Stimulated activated CD4-positive, alpha-beta T cell treated with anti-CD3 and anti-CD28 coated beads, Interleukin-4, amount 100 ng/mL, for 24 hours (primary cell): ENCODE data around the gene EYA2.

ENCODE experiments used
- DNase-seq: peaks from one replicate; pipeline ENCODE4 v3.0.0-alpha.2; 2020

Gene EYA2

DNA sequence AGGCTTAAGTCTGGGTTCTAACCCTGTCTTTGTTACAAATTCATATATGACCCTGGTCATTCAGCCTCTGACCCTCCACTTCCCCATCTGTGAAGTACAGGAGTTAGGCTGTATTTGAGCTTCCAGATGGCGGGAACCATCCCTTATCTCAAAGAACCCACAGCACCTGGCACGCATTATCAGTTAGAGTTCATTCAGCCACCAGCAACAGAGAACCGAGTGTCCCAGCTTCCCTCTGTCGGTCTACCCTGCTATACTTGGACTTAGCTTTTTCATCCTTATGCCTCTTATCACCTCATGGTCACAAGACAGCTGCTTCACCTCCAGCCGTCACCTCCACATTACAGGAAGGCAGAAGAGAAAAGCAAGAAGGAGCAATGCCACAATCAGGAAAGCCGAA lies 147.8 kb downstream of the EYA2 start:
- no peak for DNase-seq

DNA sequence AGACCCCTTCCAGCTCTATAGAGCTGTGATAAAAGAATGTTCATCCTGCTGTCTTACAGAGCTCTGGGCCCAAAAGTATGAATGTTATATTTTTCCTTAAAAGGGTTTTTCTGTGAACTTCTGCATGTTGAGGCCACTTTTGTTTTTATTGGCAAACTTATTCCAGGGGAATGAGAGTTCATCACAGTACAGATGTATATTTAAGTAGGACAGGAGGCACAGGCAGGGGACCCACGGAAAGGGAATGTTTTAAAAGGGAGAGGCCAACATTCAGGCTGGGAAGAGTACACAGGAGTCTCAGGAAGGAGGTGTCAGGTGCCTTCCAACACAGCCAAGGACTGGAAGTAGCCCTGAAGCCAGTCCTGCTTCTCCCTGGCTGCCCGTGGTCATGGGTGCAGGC lies 148.4 kb downstream of the EYA2 start:
- no peak for DNase-seq

DNA sequence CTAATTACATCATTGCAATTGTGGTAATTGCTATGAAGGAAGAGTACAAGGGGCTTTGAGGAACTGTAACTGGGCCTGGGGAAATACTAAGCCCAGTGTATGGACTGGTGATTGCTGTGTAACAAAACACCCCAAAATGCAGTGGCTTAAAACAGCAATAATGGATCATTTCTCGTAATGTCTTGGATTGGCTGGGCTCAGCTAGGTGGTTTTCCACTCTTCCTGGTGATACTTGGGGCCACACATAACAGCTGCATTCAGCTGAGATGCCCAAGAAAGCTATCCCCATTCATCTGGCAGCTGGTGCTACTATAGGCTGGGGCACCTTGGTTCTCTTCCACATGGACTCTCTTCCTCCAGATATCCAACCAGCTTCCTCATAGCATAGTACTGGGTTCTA lies 150.3 kb downstream of the EYA2 start:
- DNase-seq, result no peak

DNA sequence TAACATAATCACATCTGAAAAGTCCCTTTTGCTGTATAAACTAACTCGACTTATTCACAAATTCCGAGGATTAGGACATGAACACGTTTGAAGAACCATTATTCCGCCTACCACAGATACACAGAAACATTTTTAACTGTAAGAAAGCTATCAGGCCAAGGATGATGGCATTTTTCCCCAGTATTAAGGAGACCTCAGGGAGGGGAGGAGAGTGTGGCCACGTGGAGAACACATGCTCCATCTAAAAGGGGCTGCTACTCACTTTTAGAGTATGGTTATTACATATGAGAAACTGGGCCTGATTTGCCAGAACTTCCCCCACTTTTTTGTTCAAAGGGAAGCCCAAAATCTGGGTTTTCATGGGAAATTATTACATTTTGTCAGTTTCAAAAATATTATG lies 153.4 kb downstream of the EYA2 start:
- DNase-seq, result no peak

DNA sequence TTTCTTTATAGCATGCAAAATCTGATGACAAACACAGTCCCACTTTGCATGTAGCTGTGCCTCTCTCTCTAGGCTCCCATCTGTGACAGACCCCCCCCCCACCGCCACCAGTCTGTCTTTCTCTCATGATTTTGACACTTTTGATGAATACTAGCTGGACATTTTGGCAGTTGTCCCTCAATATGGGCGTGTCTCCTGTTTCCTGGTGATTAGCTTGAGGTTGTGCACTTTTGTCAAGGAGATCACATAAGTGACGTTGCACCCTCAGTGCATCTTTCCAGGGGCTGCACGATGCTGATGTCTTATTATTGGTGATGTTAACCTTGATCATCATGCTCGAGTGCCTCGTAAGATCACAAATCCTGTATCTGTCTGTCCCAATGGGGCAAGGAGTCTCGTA lies 155.1 kb downstream of the EYA2 start:
- DNase-seq, result no peak

DNA sequence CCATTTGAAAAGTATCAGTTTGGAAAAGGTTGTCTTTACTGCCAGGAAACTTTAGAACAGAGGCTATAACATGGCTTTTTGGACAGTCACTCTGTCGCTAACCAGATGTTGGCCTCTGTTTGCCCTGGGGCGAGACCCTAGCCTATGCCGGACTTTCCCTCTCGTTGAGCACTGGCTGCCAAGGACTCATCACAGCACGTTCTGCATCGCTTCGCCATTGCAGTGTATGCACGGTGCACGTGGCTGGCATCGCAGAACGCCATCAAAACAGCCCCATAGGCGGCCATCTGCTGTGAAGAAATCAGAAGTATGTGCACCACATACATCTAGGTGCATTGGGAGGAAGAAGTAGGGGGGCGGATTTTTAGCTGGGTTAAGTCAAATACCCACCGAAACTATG lies 156.4 kb downstream of the EYA2 start:
- no peak for DNase-seq

DNA sequence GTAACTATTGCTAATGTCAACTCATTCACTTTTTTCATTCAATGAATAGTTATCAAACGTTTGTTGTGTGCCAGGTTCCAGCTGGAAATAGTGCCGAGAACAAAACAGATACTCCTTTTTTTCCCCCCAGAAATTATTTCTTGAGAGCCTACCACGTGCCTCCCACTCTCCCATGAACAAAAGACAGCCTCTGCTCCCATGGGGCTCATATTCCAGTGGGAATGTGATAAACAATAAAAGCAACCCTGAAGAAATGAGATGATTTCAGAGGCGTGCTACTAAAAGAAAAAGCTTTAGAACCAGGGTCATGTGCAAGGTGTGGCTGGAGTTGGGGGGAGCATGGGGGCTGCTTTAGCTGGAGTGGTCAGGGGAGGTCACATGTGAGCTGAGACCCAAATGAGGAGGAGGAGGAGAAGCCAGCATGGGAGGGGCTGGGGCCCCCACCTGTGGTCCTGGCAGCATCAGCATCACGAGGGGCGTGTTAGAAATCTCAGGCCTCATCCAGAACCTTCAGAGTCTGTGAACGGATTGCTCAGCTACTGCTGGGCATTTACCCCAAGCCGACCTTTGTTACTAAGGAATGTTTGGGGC lies 157.4 kb downstream of the EYA2 start:
- DNase-seq, result no peak

DNA sequence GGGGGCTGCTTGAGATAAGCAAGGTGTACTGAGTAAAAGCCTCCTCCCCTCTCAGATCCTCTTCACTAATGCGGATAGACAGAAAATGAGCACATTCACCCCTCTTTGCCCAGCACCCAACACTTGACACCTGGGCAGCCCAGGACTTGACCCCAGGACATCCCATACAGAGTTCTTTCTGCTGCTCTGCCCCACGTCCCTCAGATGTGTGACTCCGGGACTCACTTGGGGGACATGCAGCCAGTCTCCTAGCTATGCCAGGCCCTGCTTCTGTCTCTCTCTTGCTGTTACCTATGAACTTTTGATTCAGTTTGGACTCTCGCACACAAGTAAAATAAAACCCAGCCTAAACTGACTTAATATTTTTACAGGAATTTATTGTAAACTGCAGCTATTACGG lies 159.9 kb downstream of the EYA2 start:
- no peak for DNase-seq

DNA sequence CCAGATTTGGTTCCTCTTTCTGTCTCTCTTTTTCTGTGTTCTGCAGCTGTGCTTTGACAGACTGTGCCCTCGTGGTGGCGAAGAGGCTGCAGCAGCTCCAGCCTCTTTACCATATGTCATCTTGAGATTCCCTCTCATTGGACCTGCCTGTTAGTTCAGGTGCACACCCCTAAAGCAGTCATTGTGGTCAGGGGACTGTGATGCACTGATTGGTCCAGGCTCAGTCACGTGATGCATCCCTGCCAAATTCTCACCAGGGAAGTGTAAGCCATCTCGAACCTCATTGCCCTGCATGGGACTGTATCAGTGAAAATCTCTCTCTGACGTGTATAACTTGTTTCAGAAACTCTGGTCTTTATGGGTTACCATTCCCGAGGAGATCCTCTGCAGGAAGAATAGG lies 160.3 kb downstream of the EYA2 start:
- no peak for DNase-seq

DNA sequence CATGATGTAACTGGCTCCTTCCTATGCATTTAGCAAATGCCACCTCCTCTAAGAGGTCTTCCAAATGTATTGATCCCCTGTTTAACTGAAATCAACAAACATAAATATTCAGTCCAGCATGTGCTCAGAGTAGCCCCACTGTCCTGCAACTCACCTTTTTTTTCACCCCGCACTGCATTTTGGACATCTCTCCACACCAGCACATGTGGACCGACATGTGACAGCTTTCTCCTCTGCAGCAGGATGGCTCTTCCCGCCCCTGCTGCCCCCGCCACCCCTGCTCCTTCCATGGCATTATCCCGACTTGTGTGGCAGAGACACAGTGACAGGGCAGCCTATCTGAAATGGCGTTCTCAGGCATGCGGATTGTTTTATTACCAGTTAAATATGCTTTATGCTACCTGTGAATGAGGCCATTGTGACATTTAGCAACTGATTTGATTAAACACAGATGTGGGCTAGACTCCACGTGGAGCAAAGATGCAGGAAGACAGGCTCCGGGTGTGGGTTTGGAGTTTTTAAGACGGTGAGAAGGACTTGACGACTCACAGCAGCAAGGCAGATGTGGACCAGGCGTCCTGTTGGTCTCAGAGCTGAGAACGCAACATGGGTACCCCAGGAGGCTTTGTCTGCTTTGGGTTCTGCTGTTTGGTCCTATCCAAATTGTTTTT lies 161.2 kb downstream of the EYA2 start:
- no peak for DNase-seq

DNA sequence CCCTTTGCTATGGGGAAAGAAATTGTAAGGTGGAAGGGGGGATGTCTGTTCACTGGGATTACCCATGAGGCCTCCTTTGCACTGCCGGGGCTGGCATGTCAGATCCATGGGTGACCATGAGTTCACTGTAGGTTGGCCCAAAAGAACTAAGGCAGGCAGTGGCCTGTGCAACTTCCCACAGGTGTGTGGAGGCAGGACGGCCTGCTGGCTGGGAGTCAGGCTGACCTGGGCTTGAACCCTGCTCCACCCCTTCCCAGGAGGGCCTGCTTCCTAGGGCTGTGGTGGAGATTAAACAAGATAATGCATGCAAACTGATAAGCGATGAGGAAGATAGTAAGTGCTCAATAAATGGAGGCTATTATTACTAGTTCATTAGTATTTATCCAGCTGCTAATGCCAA lies 163.0 kb downstream of the EYA2 start:
- no peak for DNase-seq

DNA sequence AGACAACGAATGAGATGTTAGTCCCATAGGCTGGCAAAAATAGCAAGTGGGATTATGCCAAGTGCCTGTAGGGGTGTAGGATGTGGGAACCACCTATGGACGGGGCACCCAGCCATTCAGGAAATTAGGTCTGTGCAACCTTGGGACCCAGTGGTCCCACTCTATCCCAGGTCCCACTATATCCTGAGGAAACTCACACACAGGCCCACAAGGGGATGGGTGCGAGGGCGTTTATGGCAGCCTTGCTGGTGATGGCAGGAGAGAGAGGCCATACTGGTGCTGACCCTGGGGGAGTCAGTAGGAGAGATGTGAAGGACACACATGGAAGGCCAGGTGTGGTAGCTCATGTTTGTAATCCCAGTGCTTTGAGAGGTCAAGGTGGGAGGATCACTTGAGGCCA lies 163.6 kb downstream of the EYA2 start:
- no peak for DNase-seq

DNA sequence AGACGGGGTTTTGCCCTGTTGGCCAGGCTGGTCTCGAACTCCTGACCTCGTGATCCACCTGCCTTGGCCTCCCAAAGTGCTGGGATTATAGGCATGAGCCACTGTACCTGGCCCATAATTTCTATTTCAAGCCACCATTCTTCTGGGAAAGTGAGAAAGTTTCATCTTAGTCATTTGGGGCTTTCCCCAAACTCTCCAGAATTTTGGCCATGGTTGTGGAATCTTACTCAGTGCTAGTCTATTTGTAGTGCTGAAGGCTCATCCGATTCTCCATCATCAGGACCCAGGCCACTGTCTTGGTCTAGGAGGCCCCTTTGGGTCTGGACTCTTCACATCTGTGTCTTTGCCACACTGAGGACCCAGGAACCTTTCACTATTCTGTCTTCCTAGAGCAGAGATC lies 164.9 kb downstream of the EYA2 start:
- DNase-seq, result no peak

DNA sequence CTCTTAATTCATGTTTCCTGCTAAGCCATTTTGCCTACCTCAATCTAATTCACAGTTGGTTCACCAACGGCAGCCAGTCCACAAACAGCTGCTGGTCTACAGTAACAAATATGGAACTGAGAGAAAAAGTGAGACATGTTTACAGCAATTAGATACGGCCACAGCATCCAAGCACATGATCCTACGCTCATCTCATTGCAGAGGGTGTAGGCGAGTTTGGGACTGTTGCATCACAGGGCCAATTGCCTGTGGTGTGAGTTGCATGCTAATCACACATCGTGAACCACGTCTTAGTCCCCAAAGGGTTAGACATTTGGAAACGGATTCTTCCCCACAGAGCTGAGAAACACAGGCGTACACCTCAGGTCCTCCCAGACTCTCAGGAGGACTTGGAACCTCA lies 166.9 kb downstream of the EYA2 start:
- no peak for DNase-seq

DNA sequence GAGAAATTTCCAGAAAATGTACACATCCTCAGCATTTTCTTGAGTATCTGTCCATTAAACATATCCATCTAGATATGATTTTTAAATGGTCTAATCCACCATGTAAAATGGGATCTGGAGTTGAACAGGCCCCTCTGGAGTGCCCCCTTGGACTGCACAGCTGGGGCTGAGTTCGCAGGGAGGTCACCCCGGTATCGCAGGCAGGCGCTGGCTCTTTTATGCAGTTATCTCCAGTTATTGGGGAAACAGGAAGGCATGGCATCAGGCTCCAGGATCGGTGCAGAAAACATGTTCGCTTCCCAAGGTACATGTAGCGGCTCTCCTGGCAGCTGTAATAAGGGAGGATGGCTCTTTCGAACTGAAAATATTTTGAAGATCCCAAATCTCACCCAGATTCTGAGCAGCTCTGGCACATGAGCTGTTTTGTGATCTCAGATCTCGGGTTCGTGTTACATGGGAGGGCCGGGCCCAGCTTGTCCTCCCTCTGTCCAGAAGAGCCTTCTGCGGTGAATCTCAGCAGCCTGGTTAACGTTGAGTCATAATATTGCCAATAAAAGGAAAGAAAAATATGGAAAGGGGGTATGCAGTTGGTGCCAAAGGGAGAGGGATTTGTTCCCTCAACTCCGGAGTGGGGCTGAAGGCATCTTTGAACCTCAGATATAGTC lies 167.7 kb downstream of the EYA2 start:
- no peak for DNase-seq

DNA sequence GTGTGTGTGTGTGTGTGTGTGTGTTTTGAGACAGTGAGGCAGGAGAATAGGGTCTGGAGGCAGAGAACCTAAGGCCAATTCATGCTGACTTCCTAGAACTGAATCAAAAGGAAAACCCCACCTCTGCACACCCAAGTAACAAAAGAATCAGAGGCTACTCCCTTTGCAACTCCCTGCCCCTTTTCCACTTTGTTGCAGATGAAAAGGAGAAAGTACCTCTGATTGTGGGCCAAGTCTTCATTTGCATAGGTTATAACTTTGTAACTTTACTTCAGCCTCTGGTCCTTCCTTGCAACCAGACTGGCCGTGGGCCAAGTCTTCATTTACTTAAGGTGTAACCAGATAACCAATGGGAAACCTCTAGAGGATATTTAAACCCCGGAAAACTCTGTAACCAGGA lies 168.8 kb downstream of the EYA2 start:
- no peak for DNase-seq

DNA sequence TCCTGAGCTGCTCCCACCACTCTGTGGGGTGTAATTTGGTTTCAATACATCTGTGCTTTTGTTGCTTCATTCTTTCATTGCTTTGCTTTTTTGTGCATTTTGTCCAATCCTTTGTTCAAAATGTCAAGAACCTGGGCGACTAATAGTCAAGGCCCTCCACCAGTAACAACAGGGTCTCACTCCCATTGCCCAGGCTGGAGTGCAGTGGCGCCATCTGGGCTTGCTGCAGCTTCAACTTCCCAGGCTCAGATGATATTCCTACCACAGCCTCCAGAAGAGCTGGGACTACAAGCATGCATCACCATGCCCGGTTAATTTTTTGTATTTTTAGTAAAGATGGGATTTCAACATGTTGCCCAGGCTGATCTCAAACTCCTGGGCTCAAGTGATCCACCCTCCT lies 169.2 kb downstream of the EYA2 start:
- no peak for DNase-seq

DNA sequence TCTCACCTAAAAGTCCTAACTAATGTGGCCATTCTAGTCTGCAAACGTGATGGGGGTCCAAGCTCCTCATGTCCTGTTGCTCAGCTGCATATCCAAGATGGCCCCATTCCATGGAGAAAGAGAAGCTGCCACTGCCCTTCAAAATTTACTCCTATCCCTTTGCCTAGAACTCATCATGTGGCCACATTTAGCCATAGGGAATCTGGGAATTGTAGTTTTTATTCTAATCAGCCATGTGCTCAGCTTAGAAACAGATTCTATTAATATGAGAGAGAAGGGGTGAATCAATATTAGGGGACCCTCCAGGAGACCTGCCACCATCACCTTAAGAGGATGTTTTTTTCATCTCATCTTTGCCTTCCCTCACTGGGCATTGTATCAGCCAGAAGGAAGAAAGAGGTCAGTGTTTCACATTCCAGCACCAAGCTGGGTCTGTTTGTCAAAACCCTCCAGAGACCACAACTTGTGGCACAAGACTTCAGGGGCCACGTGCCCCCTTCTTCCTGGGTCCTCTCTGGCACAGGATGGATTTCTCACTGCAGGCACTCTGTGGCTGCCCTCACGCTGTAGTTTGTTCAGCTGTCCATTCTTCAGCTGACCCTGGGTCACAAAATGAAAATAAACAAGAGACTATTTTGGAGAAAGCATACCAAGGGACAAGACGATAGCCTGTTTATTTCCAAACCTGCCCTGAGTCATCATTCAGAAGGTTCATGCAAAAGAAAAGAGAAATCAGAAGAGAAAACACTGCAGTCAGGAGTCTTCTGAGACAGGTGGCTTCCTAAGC lies 172.0 kb downstream of the EYA2 start:
- no peak for DNase-seq

DNA sequence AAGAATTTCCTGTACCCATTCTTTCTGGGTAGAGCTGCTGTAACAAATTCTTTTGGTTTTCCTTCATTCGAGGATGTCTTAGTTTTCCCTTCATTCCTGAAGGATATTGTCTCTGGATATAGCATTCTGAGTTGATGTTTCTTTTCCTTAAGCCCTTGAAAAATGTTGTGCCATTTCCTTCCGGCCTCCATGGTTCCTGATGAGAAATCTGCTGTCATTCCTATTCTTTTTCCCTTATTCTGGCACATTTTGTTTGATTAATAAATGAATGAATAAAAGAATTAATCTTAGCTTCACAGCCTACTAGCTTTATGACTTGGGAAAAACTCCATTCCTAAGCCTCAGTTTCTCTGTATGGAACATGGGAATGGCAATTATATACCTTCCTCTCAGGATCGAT lies 173.1 kb downstream of the EYA2 start:
- no peak for DNase-seq

DNA sequence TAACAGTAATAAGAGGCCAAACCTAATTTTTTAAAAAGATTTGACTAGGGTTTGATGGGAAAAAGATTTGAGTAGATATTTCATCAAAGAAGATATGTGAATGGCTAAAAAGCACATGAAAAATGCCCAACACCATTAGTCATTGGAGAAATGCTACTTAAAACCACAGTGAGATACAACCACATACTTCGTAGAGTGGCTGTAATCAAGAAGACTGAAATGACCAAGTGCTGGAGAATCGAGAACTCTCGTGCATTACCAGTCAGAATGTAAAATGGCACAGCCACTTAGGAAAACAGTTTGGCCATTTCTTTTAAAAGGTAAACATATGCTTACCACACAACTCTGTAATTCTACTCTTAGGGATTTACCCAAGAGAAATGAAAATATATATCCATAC lies 175.5 kb downstream of the EYA2 start:
- DNase-seq, result no peak

DNA sequence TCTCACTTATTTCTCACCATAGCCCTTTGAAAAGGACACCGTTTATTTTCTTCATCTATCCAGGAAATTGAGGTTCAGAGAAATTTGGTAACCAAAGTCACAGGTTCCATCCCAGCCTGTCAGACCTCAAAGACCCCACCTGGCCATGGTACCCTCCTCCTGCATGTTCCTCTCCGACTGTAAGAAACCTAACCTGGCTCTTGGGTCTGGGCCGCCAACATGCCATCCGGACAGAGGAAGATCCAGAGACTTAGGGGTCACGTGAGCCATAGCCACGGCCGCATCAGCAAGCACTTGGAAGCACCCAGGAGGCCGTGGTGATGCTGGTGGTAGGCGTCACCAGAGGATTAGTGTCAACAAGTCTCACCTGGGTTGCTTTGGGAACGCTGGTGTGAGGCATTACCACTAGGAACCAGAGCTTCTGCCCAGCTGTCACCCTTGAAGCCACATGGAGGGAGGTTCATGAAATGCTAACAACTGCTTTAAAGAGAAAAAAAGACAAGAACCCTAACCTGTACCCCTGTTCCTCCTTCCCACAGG lies 177.1 kb downstream of the EYA2 start:
- DNase-seq, result no peak

DNA sequence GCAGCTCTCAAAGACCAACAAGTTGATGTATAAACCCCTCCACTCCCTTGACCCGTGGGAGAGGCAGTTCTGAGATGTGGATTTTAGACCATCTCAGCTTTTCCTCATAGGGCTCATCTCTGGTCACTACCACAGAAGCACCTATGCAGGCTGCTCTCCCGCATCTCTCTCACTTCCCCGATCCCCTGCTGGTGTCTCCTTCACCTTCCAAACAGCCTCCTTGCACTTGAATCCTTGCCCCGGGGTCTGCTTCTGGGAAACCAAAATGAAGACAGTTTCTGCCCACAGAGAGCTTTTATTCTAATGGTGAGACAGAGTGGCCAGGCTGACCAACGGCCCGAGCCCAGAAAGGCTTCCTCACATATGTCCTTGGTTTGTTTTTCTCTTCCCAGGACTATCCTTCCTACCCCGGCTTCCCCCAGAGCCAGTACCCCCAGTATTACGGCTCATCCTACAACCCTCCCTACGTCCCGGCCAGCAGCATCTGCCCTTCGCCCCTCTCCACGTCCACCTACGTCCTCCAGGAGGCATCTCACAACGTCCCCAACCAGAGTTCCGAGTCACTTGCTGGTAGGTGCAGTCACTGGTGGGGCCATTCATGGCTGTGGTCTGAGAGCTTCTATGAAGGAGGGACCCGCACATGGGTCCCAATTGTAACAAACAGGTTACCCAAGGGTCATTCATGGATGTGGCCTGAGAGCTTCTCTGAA lies 179.3 kb downstream of the EYA2 start:
- DNase-seq, result no peak

DNA sequence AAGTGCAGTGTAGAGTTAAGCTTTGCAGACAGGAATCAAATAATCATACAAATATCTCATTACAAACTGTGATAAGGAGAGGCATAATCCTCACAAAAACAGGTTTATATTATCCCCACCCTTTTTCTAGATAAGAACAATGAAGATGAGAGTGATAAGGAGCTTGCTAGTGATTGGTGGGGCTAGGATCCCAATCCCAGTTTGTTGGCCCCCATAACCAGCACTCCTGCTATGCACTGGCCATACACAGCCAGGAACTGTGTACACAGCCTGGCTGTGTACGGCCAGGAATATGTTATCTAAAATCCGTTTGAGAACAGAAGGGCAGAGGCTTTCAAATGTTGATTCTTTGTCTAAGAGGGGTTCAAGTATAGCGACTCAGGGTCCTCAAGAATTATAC lies 180.6 kb downstream of the EYA2 start:
- no peak for DNase-seq
